H1 (cell line): ENCODE data around the gene PNPLA3. TPM values are rescaled to one million over a fixed set of nuclear protein-coding genes. Genes with fewer than 3 reads are reported as not detected.

Experiments used
- CTCF ChIA-PET: fragments of 300-600 bp; sonication (Branson Sonifier 250); formaldehyde crosslinking; loops from one replicate; lab custom pipeline; 2021; ENCODE audit not compliant: partially characterized antibody; lab: Charles Lee
- POLR2A ChIA-PET: fragments of 300-600 bp; sonication (Branson Sonifier 250); formaldehyde crosslinking; loops from one replicate; lab custom pipeline; 2021; ENCODE audit warnings: inconsistent platforms; ENCODE audit not compliant: partially characterized antibody; lab: Charles Lee
- DNase-seq, 2 experiments: peaks; one replicate each; pipeline versions ENCODE4 v3.0.0 to v3.0.0-alpha.2; 2010 to 2022; ENCODE audit warnings: low spot score in 2 of 2, low read depth in 1 of 2, mixed read lengths in 1 of 2
- FAIRE-seq: peaks from 2 replicates; lab custom pipeline; 2011; peaks lifted over from hg19 to GRCh38; lab: Jason Lieb, UNC
- H2AFZ ChIP-seq: 2 replicates; pipeline ENCODE4 v1.8.1; 2012; ENCODE audit warnings: low read length, inconsistent platforms
- H2AK5ac ChIP-seq: 2 replicates; pipeline ENCODE4 v1.6.1; 2013; ENCODE audit warnings: low read depth, low read length
- H2BK120ac ChIP-seq: replicated peaks from 2 replicates; pipeline ENCODE3; 2013; ENCODE audit warnings: low read depth, low read length, inconsistent platforms
- H2BK12ac ChIP-seq: 2 replicates; pipeline ENCODE4 v1.6.1; 2013; ENCODE audit warnings: low read depth, low read length
- H2BK15ac ChIP-seq: 2 replicates; pipeline ENCODE4 v1.6.1; 2013; ENCODE audit warnings: low read length
- H2BK20ac ChIP-seq: 2 replicates; pipeline ENCODE4 v1.6.1; 2013; ENCODE audit warnings: low read length
- H2BK5ac ChIP-seq: 2 replicates; pipeline ENCODE4 v1.6.1; 2013; ENCODE audit warnings: low read depth, low read length
- H3K14ac ChIP-seq: 2 replicates; pipeline ENCODE4 v1.6.1; 2013; ENCODE audit warnings: inconsistent platforms; ENCODE audit not compliant: insufficient read length
- H3K18ac ChIP-seq: 2 replicates; pipeline ENCODE4 v1.6.1; 2013; ENCODE audit warnings: low read length; ENCODE audit errors: extremely low read depth
- H3K23ac ChIP-seq: 2 replicates; pipeline ENCODE4 v1.6.1; 2013; ENCODE audit warnings: inconsistent platforms; ENCODE audit not compliant: insufficient read length
- H3K23me2 ChIP-seq: 2 replicates; pipeline ENCODE4 v1.6.1; 2013; ENCODE audit warnings: low read depth, low read length
- H3K27ac ChIP-seq: 2 replicates; pipeline ENCODE4 v1.6.1; 2011; ENCODE audit warnings: low read depth, low read length, inconsistent platforms
- H3K27me3 ChIP-seq, 4 experiments: replicated peaks in 1 of 4; 1 replicate in 1 of 4; 2 replicates in 3 of 4; pipeline versions ENCODE4 v1.6.1 to v1.8.1; 2011 to 2013; ENCODE audit warnings: low read length in 3 of 4, mild to moderate bottlenecking in 3 of 4, inconsistent platforms in 2 of 4, mixed read lengths in 2 of 4, moderate library complexity in 1 of 4; ENCODE audit not compliant: control insufficient read depth in 3 of 4, insufficient read depth in 3 of 4; ENCODE audit errors: extremely low read depth in 1 of 4
- H3K36me3 ChIP-seq, 4 experiments: 2 replicates each; pipeline versions ENCODE4 v1.6.1 to v1.8.1; 2011 to 2013; ENCODE audit warnings: mild to moderate bottlenecking in 4 of 4, low read length in 3 of 4, moderate library complexity in 2 of 4, control low read depth in 1 of 4, inconsistent platforms in 1 of 4; ENCODE audit not compliant: insufficient read depth in 4 of 4, control insufficient read depth in 2 of 4
- H3K4ac ChIP-seq: replicated peaks from 2 replicates; pipeline ENCODE3; 2013; ENCODE audit warnings: low read length, low read depth, mixed read lengths, inconsistent platforms; ENCODE audit not compliant: insufficient read length
- H3K4me1 ChIP-seq, 4 experiments: replicated peaks in 1 of 4; 1 replicate in 1 of 4; 2 replicates in 3 of 4; pipeline versions ENCODE4 v1.6.1 to v1.8.1; 2011 to 2013; ENCODE audit warnings: low read length in 3 of 4, inconsistent platforms in 2 of 4, mixed read lengths in 1 of 4; ENCODE audit not compliant: insufficient read depth in 4 of 4, control insufficient read depth in 3 of 4
- H3K4me2 ChIP-seq, 2 experiments: 2 replicates each; pipeline versions ENCODE4 v1.6.1 to v1.8.1; 2011 to 2013; ENCODE audit warnings: low read depth in 2 of 2, low read length in 2 of 2, control low read depth in 1 of 2, inconsistent platforms in 1 of 2, mild to moderate bottlenecking in 1 of 2; ENCODE audit not compliant: insufficient read depth in 1 of 2
- H3K4me3 ChIP-seq, 4 experiments: fragments of 200-600, 300-600 bp in 1 of 4; sonication (generic), shearing (Covaris generic), sonication (Bioruptor Twin) in 1 of 4; 2 replicates each; pipeline versions ENCODE4 v1.5.1 to v1.8.1; 2011 to 2016; ENCODE audit warnings: low read length in 4 of 4, low read depth in 3 of 4, control low read depth in 2 of 4, inconsistent platforms in 2 of 4, mild to moderate bottlenecking in 2 of 4, mixed read lengths in 1 of 4, moderate library complexity in 1 of 4; ENCODE audit not compliant: insufficient read depth in 2 of 4; ENCODE audit errors: extremely low read depth in 1 of 4
- H3K56ac ChIP-seq: replicated peaks from 2 replicates; pipeline ENCODE3; 2013; ENCODE audit warnings: low read depth, mild to moderate bottlenecking, mixed read lengths, low read length, inconsistent platforms; ENCODE audit not compliant: insufficient read length
- H3K79me1 ChIP-seq: 2 replicates; pipeline ENCODE4 v1.6.1; 2013; ENCODE audit warnings: low read depth, low read length, control low read depth
- H3K79me2 ChIP-seq, 2 experiments: 2 replicates each; pipeline versions ENCODE4 v1.6.1 to v1.8.1; 2012 to 2013; ENCODE audit warnings: low read length in 2 of 2, mild to moderate bottlenecking in 2 of 2, inconsistent platforms in 1 of 2; ENCODE audit not compliant: insufficient read depth in 2 of 2, control insufficient read depth in 1 of 2
- H3K9ac ChIP-seq, 4 experiments: replicated peaks in 1 of 4; 1 replicate in 1 of 4; 2 replicates in 3 of 4; pipeline versions ENCODE4 v1.6.1 to v1.8.1; 2011 to 2013; ENCODE audit warnings: low read depth in 3 of 4, low read length in 3 of 4, control low read depth in 2 of 4, mild to moderate bottlenecking in 2 of 4, moderate library complexity in 2 of 4, inconsistent platforms in 1 of 4; ENCODE audit errors: extremely low read depth in 1 of 4
- H3K9me3 ChIP-seq, 2 experiments: 2 replicates each; pipeline versions ENCODE4 v1.6.1 to v1.8.1; 2012 to 2013; ENCODE audit warnings: mild to moderate bottlenecking in 2 of 2, moderate library complexity in 2 of 2, control low read depth in 1 of 2, inconsistent platforms in 1 of 2, low read depth in 1 of 2, low read length in 1 of 2, mixed read lengths in 1 of 2; ENCODE audit not compliant: insufficient read depth in 2 of 2
- H4K20me1 ChIP-seq, 2 experiments: replicated peaks in 1 of 2; 2 replicates each; pipeline versions ENCODE3 to v1.8.1; 2011 to 2013; ENCODE audit warnings: inconsistent platforms in 2 of 2, low read length in 2 of 2, mild to moderate bottlenecking in 1 of 2; ENCODE audit not compliant: insufficient read depth in 2 of 2, control insufficient read depth in 1 of 2
- H4K5ac ChIP-seq: 2 replicates; pipeline ENCODE4 v1.6.1; 2013; ENCODE audit warnings: low read length, low read depth, mixed read lengths, inconsistent platforms; ENCODE audit not compliant: insufficient read length
- H4K8ac ChIP-seq: 2 replicates; pipeline ENCODE4 v1.8.0; 2013; ENCODE audit warnings: mild to moderate bottlenecking, moderate library complexity, low read length, inconsistent platforms; ENCODE audit not compliant: insufficient read depth; ENCODE audit errors: extremely low read depth
- H4K91ac ChIP-seq: replicated peaks from 2 replicates; pipeline ENCODE3; 2013; ENCODE audit warnings: low read length, mixed read lengths, inconsistent platforms; ENCODE audit not compliant: insufficient read length
- BACH1 ChIP-seq: IDR thresholded peaks from 2 replicates; pipeline ENCODE4 v1.6.1; 2012; ENCODE audit warnings: low read length, improper control_type of control experiment
- BRCA1 ChIP-seq: IDR thresholded peaks from 2 replicates; pipeline ENCODE4 v1.6.1; 2012; ENCODE audit warnings: low read depth, low read length, improper control_type of control experiment
- CBX5 ChIP-seq: fragments of 300-800, 300-1000 bp; sonication (generic); IDR thresholded peaks from 2 replicates; pipeline ENCODE4 v1.7.1; 2016; ENCODE audit warnings: antibody characterized with exemption, low read length, low read depth
- CBX8 ChIP-seq: fragments of 300-800, 300-1000 bp; sonication (generic); IDR thresholded peaks from 2 replicates; pipeline ENCODE4 v1.7.1; 2016; ENCODE audit warnings: low read depth, low read length, borderline replicate concordance
- EGR1 ChIP-seq: IDR thresholded peaks from 2 replicates; pipeline ENCODE4 v1.6.1; 2011; ENCODE audit warnings: low read depth, low read length, borderline replicate concordance
- EZH2 ChIP-seq: fragments of 200-600 bp; sonication (generic); IDR thresholded peaks from 2 replicates; pipeline ENCODE4 v1.7.1; 2012; ENCODE audit warnings: low read depth, mild to moderate bottlenecking, moderate library complexity, low read length, inconsistent platforms; ENCODE audit not compliant: severe bottlenecking
- FOSL1 ChIP-seq: IDR thresholded peaks from 2 replicates; pipeline ENCODE4 v1.6.1; 2011; ENCODE audit warnings: mild to moderate bottlenecking, low read depth, low read length, moderate library complexity; ENCODE audit not compliant: insufficient read depth
- JUND ChIP-seq: IDR thresholded peaks from 2 replicates; pipeline ENCODE4 v1.6.1; 2011; ENCODE audit warnings: mild to moderate bottlenecking, improper control_type of control experiment, low read length
- POLR2A ChIP-seq, 2 experiments: IDR thresholded peaks; 1 replicate in 1 of 2; 2 replicates in 1 of 2; pipeline ENCODE4 v1.6.1; 2011; ENCODE audit warnings: low read depth in 2 of 2, low read length in 2 of 2, mild to moderate bottlenecking in 2 of 2; ENCODE audit errors: control extremely low read depth in 1 of 2
- POLR2AphosphoS5 ChIP-seq: IDR thresholded peaks from 2 replicates; pipeline ENCODE4 v1.6.1; 2011; ENCODE audit warnings: low read depth, low read length
- SIRT6 ChIP-seq: IDR thresholded peaks from one replicate; pipeline ENCODE4 v1.7.1; 2012; ENCODE audit warnings: low read length, inconsistent platforms
- TAF7 ChIP-seq: optimal IDR thresholded peaks from 2 replicates; pipeline ENCODE3; 2011; ENCODE audit warnings: low read depth, mild to moderate bottlenecking, inconsistent platforms, low read length, moderate library complexity, borderline replicate concordance
- WGBS, 2 experiments: shearing (Covaris generic) in 1 of 2; methylation state at CpG; one replicate each; pipeline versions ENCODE4 v1.1.6 to v1.1.7; 2013 to 2015; ENCODE audit warnings: low lambda C conversion rate in 2 of 2, mixed read lengths in 2 of 2, inconsistent platforms in 1 of 2, low coverage in 1 of 2, missing lambda C conversion rate in 1 of 2; ENCODE audit not compliant: insufficient replicate concordance in 2 of 2, insufficient coverage in 1 of 2, insufficient read length in 1 of 2; ENCODE audit errors: extremely low coverage in 1 of 2, missing lambda C conversion rate in 1 of 2; 5-methylcytosine and 5-hydroxymethylcytosine counted together
- polyA plus RNA-seq, 7 experiments: library from polyadenylated mRNA; depleted of rRNA in 3 of 7; stranded (reverse) in 5 of 7; unstranded in 2 of 7; fragments of >200 nt in 5 of 7; fragments of 200-250 nt in 2 of 7; gene quantifications; 1 replicate in 5 of 7; 2 replicates in 1 of 7; 4 replicates in 1 of 7; pipeline versions ENCODE4 v1.2.1 to v1.2.3, GENCODE V29; 2011 to 2013; ENCODE audit warnings: missing spikeins in 2 of 7, mixed read lengths in 2 of 7
- total RNA-seq: library from RNA; stranded (reverse); fragmentation: NEBNext Ultra II Directional; extraction: Animal tissue kit (Norgen Biotek cat#: 25700); gene quantifications from 2 replicates; pipeline ENCODE4 v1.2.1, GENCODE V29; 2021
- TF ChIP-seq, protein P1 (sequence below): IDR thresholded peaks from 2 replicates; pipeline ENCODE4 v1.6.1; 2011; ENCODE audit warnings: low read depth, mild to moderate bottlenecking, low read length; ENCODE audit not compliant: insufficient read depth

The PNPLA3 gene
- total and polyA plus RNA-seq, 2 of the 8 experiments (the other 6 are each of a cell fraction or from before 2014, with no cell fraction given) = 17.5 to 23.4 TPM

DNA sequence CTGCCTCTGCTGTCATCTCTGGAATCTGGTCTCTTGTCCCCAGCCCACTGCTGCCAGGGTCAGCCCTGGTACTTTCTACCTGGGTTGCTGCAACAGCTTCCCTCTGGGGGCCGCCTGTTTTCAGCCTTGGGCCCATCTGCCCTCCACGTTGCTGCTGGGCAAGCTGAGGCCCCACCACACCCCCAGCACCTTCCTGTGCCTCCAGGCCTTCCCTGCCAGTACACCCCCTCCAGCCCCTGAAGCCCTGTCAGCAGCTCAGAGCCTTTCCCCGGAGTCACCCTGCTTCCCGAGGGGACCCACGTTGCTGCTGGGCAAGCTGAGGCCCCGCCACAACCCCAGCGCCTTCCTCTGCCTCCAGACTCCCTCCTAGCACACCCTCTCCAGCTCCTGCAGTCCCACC is 28.4 kb downstream of the PNPLA3 start:
- POLR2A ChIA-PET = interaction anchor here (1.3 kb wide), 1 partner anchor 15 kb away, joined by 3 read pairs; no protein-coding TSS in a partner anchor
- CTCF ChIA-PET = interaction anchor here (0.6 to 2.0 kb wide), 13 partner anchors 9 to 825 kb away, joined by 3 to 10 read pairs (median 3); no protein-coding TSS in a partner anchor
- H3K4ac ChIP-seq = no peak overlapping the region
- DNase-seq (peak in 1 of 2 experiments; percentile 52), FAIRE-seq (no peak)
- WGBS, 2 experiments = 77% methylated on average over 7 of the region's 7 CpGs; no CpG with 5 or more reads in 1 of the 2 experiments
- H3K14ac ChIP-seq = no peak overlapping the region
- H2BK120ac ChIP-seq = no peak overlapping the region
- H3K56ac ChIP-seq = no peak overlapping the region
- peak overlapping the region in 1 of 4 experiments; percentile 18; a peak in 1 of 7 replicates for H3K9ac ChIP-seq
- peaks cover 0 to 12% (median 3%) of the 10 kb centered on the region in 4 experiments; a peak in 5 of 7 replicates for H3K4me1 ChIP-seq
- no peaks in the 10 kb centered on the region for H3K9me3 ChIP-seq
- H3K27ac ChIP-seq = no peak overlapping the region
- no peaks in the 10 kb centered on the region; a peak in 2 of 8 replicates for H3K36me3 ChIP-seq
- H2AK5ac ChIP-seq = no peak overlapping the region
- peaks cover 3 to 12% of the 10 kb centered on the region in 2 experiments; a peak in 3 of 4 replicates for H3K79me2 ChIP-seq
- TF ChIP-seq SIRT6 (no peak), BACH1 (no peak), BRCA1 (no peak), EGR1 (no peak), JUND (no peak), CBX5 (no peak), CBX8 (no peak), EZH2 (no peak), TAF7 (no peak), FOSL1 (no peak), POLR2AphosphoS5 (0 out of 2 replicates have a peak, but pooled peaks have one; percentile 31), POLR2A (IDR thresholded peaks at IDR 0.05; ENCODE audit: control extremely low read depth in 1 of 2, low read depth in 2 of 2, low read length in 2 of 2) (0 out of 3 replicates have a peak, but pooled peaks of 1 of the 2 experiments have one; percentile 21)
- TF ChIP-seq, protein P1, sequence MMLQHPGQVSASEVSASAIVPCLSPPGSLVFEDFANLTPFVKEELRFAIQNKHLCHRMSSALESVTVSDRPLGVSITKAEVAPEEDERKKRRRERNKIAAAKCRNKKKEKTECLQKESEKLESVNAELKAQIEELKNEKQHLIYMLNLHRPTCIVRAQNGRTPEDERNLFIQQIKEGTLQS = no peak
- H4K91ac ChIP-seq = no peak overlapping the region
- peaks cover 14% of the 10 kb centered on the region; the same call in 1 of the 2 replicates for H3K23me2 ChIP-seq
- H2BK20ac ChIP-seq = no peak overlapping the region
- H3K27me3 ChIP-seq = no peaks in the 10 kb centered on the region
- H2BK5ac ChIP-seq = no peak overlapping the region
- H3K23ac ChIP-seq = no peak overlapping the region
- H2AFZ ChIP-seq = no peak overlapping the region
- peaks cover 0 to 2% of the 10 kb centered on the region in 2 experiments for H4K20me1 ChIP-seq
- H3K79me1 ChIP-seq = peaks cover 3% of the 10 kb centered on the region; the same call in 1 of the 2 replicates
- no peak overlapping the region for H3K4me2 ChIP-seq
- H3K4me3 ChIP-seq = no peak overlapping the region
- no peak overlapping the region for H3K18ac ChIP-seq
- peak overlapping the region; percentile 53 for H4K8ac ChIP-seq
- no peak overlapping the region for H2BK15ac ChIP-seq
- no peak overlapping the region for H4K5ac ChIP-seq
- H2BK12ac ChIP-seq = no peak overlapping the region
